ENCODE measurements around the gene LRRC61.
A peak's percentile ranks its signal among the peaks of the same experiment; 100 is the strongest.

Gene LRRC61

DNA sequence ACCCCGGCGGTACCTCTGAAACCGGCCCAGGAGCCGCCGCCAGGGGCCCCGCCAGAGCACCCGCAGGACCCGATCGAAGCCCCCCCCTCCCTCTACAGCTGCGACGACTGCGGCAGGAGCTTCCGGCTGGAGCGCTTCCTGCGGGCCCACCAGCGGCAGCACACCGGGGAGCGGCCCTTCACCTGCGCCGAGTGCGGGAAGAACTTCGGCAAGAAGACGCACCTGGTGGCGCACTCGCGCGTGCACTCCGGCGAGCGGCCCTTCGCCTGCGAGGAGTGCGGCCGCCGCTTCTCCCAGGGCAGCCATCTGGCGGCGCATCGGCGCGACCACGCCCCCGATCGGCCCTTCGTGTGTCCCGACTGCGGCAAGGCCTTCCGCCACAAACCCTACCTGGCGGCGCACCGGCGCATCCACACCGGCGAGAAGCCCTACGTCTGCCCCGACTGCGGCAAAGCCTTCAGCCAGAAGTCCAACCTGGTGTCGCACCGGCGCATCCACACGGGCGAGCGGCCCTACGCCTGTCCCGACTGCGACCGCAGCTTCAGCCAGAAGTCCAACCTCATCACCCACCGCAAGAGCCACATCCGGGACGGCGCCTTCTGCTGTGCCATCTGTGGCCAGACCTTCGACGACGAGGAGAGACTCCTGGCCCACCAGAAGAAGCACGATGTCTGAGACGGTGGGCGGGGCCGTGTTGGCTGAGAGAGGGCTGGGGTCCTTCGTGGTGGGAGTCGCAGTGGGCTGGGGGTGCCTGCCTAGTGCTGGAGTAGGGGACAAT, 49.3 kb downstream of the LRRC61 start:
- H3K4me3 ChIP-seq (ENCODE audit: low read length), result no peak overlapping the region
- WGBS (ENCODE audit: extremely low coverage, insufficient coverage, low lambda C conversion rate), result no CpG with 5 or more reads among the region's 79 CpGs
- no peak overlapping the region for H4K8ac ChIP-seq (ENCODE audit: low read depth, low read length)
- H3K79me1 ChIP-seq (ENCODE audit: low read length), result peaks cover 25% of the 10 kb centered on the region
- H3K4me2 ChIP-seq (ENCODE audit: low read length), result no peak overlapping the region
- H3K79me2 ChIP-seq (ENCODE audit: control insufficient read depth, insufficient read depth, low read length), result peaks cover 43% of the 10 kb centered on the region
- no peak for DNase-seq
- no peak overlapping the region for H3K23ac ChIP-seq (ENCODE audit: low read length)
- H2BK120ac ChIP-seq (ENCODE audit: low read depth, low read length), result no peak overlapping the region
- H3K18ac ChIP-seq (ENCODE audit: low read length), result no peak overlapping the region
- no peak overlapping the region for H2BK5ac ChIP-seq (ENCODE audit: low read length)
- no peak overlapping the region for H3K9ac ChIP-seq (ENCODE audit: low read length)
- peaks cover 3% of the 10 kb centered on the region for H3K36me3 ChIP-seq (ENCODE audit: control insufficient read depth, insufficient read depth, low read length)
- no peaks in the 10 kb centered on the region for H3K27me3 ChIP-seq (ENCODE audit: insufficient read depth, low read length, poor library complexity)
- no peak overlapping the region for H4K5ac ChIP-seq (ENCODE audit: low read length)
- peaks cover 19% of the 10 kb centered on the region for H3K4me1 ChIP-seq (ENCODE audit: control insufficient read depth, low read depth, low read length)
- H2BK15ac ChIP-seq (replicated peaks; ENCODE audit: low read depth), result no peak overlapping the region
- H2AK5ac ChIP-seq (ENCODE audit: low read length), result no peak overlapping the region
- no peak overlapping the region for H3K4ac ChIP-seq (ENCODE audit: low read depth, low read length)
- no peak overlapping the region for H3K27ac ChIP-seq (ENCODE audit: low read depth, low read length)
- peak overlapping the region; percentile 35 for H3K56ac ChIP-seq (ENCODE audit: low read length)

DNA sequence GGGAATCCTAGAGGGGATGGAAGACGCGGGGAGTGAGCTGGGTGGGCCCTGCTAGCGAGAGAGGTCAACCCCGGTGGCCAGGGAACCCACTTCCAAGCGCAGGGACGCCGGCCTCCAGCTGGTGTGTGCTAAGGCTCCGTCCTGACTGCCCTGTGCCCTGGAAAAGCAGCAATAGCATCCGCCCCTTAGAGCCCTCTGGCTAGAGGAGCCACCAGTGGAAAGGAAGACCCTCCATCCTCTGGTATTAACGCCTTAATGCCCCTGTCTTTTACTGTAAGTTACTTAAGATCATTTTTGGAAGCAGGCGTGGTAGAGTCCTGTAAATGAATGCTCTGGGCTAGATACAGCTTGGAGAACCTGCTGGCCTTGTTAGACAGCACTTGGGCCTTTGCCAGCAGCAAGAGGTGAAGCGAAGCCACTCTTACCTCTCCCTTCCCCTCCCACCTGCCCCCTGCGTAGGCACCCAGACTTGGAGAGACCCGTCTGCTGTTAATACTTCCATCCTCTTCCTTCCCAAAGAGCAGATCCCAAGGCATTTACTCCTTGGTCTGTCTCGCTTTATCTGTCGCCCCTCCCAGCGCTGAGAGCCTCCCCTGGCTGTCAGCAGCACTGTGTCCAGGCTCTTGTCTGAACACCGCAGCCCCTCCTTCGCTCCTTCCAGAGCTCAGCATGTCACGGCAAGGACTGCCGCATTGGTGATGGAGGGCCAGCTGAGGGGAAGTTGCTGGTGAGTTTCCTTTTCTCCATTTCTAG, 50.1 kb downstream of the LRRC61 start:
- no peak overlapping the region for H2AK5ac ChIP-seq (ENCODE audit: low read length)
- H3K9ac ChIP-seq (ENCODE audit: low read length), result peak overlapping the region; percentile 31
- H3K4me2 ChIP-seq (ENCODE audit: low read length), result no peak overlapping the region
- DNase-seq, result peak; percentile 55
- no peak overlapping the region for H3K27ac ChIP-seq (ENCODE audit: low read depth, low read length)
- no peak overlapping the region for H2BK15ac ChIP-seq (replicated peaks; ENCODE audit: low read depth)
- H2BK120ac ChIP-seq (ENCODE audit: low read depth, low read length), result no peak overlapping the region
- H3K4ac ChIP-seq (ENCODE audit: low read depth, low read length), result no peak overlapping the region
- peak overlapping the region; percentile 73 for H3K56ac ChIP-seq (ENCODE audit: low read length)
- no CpG with 5 or more reads among the region's 21 CpGs for WGBS (ENCODE audit: extremely low coverage, insufficient coverage, low lambda C conversion rate)
- H3K36me3 ChIP-seq (ENCODE audit: control insufficient read depth, insufficient read depth, low read length), result peaks cover 3% of the 10 kb centered on the region
- no peaks in the 10 kb centered on the region for H3K27me3 ChIP-seq (ENCODE audit: insufficient read depth, low read length, poor library complexity)
- peaks cover 22% of the 10 kb centered on the region for H3K4me1 ChIP-seq (ENCODE audit: control insufficient read depth, low read depth, low read length)
- no peak overlapping the region for H3K18ac ChIP-seq (ENCODE audit: low read length)
- no peak overlapping the region for H3K4me3 ChIP-seq (ENCODE audit: low read length)
- H4K5ac ChIP-seq (ENCODE audit: low read length), result no peak overlapping the region
- no peak overlapping the region for H4K8ac ChIP-seq (ENCODE audit: low read depth, low read length)
- H2BK5ac ChIP-seq (ENCODE audit: low read length), result no peak overlapping the region
- peak overlapping the region; percentile 91 for H3K23ac ChIP-seq (ENCODE audit: low read length)
- peaks cover 43% of the 10 kb centered on the region for H3K79me2 ChIP-seq (ENCODE audit: control insufficient read depth, insufficient read depth, low read length)
- H3K79me1 ChIP-seq (ENCODE audit: low read length), result peaks cover 25% of the 10 kb centered on the region

DNA sequence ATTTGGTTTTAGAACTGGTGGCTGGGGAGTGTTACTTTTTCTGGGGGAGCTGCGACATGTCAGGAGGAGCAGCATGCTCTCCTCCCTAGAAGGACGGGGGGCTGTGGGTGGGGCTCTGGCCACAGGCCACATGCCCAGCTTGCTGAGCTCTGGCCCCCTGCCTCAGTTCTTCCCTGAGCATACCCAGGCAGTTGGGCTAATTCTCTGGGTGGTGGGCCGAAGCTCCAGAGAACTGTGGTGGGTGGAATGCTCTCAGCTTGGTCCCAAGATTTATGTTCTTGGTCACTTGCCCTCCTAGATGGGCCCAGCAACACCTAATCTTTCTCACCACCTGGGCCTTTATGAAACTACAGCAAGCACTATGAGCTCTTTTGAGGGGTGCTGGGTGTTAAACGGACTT, 50.9 kb downstream of the LRRC61 start:
- Histone ChIP-seq H3K18ac (ENCODE audit: low read length) (no peak overlapping the region), H3K4me1 (ENCODE audit: control insufficient read depth, low read depth, low read length) (peaks cover 22% of the 10 kb centered on the region), H3K36me3 (ENCODE audit: control insufficient read depth, insufficient read depth, low read length) (peaks cover 3% of the 10 kb centered on the region), H3K4ac (ENCODE audit: low read depth, low read length) (peak overlapping the region; percentile 39), H2BK120ac (ENCODE audit: low read depth, low read length) (no peak overlapping the region), H3K23ac (ENCODE audit: low read length) (no peak overlapping the region), H2BK15ac (replicated peaks; ENCODE audit: low read depth) (no peak overlapping the region), H3K79me1 (ENCODE audit: low read length) (peaks cover 25% of the 10 kb centered on the region), H3K4me3 (ENCODE audit: low read length) (no peak overlapping the region), H3K27me3 (ENCODE audit: insufficient read depth, low read length, poor library complexity) (no peaks in the 10 kb centered on the region), H3K9ac (ENCODE audit: low read length) (peak overlapping the region; percentile 2), H3K56ac (ENCODE audit: low read length) (peak overlapping the region; percentile 17), H3K27ac (ENCODE audit: low read depth, low read length) (peak overlapping the region; percentile 83), H4K5ac (ENCODE audit: low read length) (no peak overlapping the region), H4K8ac (ENCODE audit: low read depth, low read length) (no peak overlapping the region), H3K4me2 (ENCODE audit: low read length) (no peak overlapping the region), H2AK5ac (ENCODE audit: low read length) (no peak overlapping the region), H3K79me2 (ENCODE audit: control insufficient read depth, insufficient read depth, low read length) (peaks cover 41% of the 10 kb centered on the region), H2BK5ac (ENCODE audit: low read length) (peak overlapping the region; percentile 45)
- no CpG with 5 or more reads among the region's 4 CpGs for WGBS (ENCODE audit: extremely low coverage, insufficient coverage, low lambda C conversion rate)
- no peak for DNase-seq

DNA sequence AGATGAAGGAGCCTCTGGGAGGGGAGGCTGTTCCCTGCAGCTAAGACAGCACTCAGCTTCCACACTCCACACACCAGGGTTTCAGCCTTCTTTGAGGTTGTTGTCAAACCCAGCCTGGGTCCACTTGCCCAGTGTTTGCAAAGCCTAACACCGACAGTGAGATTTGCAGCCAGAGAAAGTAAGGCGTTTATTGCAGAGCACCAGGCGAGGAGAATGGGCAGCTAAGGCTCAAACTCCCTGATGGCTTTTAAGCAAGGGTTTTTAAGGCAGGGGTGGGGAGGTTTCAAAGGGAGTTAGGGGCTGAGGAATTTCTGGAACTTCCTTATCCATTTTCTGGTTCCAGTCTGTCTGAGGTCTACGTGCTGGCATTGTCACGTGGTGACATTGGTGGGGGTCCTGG, 51.3 kb downstream of the LRRC61 start:
- peak; percentile 95 for DNase-seq
- Histone ChIP-seq H3K4me2 (ENCODE audit: low read length) (no peak overlapping the region), H3K79me1 (ENCODE audit: low read length) (peaks cover 25% of the 10 kb centered on the region), H2BK120ac (ENCODE audit: low read depth, low read length) (no peak overlapping the region), H3K79me2 (ENCODE audit: control insufficient read depth, insufficient read depth, low read length) (peaks cover 37% of the 10 kb centered on the region), H3K23ac (ENCODE audit: low read length) (no peak overlapping the region), H3K27ac (ENCODE audit: low read depth, low read length) (peak overlapping the region; percentile 83), H3K56ac (ENCODE audit: low read length) (peak overlapping the region; percentile 17), H3K4me1 (ENCODE audit: control insufficient read depth, low read depth, low read length) (peaks cover 22% of the 10 kb centered on the region), H2BK15ac (replicated peaks; ENCODE audit: low read depth) (no peak overlapping the region), H3K18ac (ENCODE audit: low read length) (no peak overlapping the region), H3K27me3 (ENCODE audit: insufficient read depth, low read length, poor library complexity) (no peaks in the 10 kb centered on the region), H2BK5ac (ENCODE audit: low read length) (peak overlapping the region; percentile 45), H4K8ac (ENCODE audit: low read depth, low read length) (no peak overlapping the region), H3K4me3 (ENCODE audit: low read length) (no peak overlapping the region), H3K9ac (ENCODE audit: low read length) (peak overlapping the region; percentile 2), H4K5ac (ENCODE audit: low read length) (no peak overlapping the region), H3K36me3 (ENCODE audit: control insufficient read depth, insufficient read depth, low read length) (peaks cover 3% of the 10 kb centered on the region), H3K4ac (ENCODE audit: low read depth, low read length) (peak overlapping the region; percentile 39), H2AK5ac (ENCODE audit: low read length) (no peak overlapping the region)
- no CpG with 5 or more reads among the region's 5 CpGs for WGBS (ENCODE audit: extremely low coverage, insufficient coverage, low lambda C conversion rate)

DNA sequence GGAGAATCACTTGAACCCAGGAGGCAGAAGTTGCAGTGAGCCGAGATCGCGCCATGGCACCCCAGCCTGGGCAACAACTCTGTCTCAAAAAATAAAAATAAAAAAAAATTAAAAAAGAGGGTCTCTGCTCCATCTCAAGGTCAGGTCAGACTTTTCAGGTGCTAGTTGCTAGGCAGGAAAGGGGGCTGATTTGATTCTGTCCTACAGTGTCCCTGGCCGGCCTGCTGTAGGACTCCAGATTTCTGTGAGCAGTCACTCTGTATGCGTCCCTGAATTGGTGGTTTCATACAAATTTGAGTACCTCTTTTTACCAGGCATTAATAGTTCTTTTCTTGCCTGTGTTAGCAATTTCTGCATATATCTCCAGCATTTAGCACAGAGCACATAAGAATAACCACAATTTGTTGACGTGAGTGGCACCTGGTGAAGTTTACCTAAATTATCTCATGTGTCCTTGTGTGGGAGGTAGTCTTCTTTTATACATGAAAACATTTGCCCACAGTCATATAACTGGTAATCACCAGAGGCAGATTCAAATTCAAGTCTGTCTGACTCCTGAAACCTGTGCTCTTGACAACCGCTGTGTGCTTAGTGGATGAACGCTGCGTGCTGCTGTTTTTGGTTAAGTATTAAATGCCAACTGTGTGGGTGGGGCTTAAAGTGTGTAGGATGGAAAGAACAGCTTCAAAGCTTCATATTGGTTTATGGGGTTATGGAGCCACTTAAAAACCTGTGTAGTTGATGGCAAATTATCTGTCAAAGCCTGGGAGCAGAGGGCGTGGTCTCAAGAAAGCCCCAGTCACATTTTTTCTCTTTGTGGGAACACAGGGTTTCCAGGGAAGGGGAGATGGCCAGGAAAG, 52.7 kb downstream of the LRRC61 start:
- no peaks in the 10 kb centered on the region for H3K36me3 ChIP-seq (ENCODE audit: control insufficient read depth, insufficient read depth, low read length)
- H4K5ac ChIP-seq (ENCODE audit: low read length), result no peak overlapping the region
- peak overlapping the region; percentile 74 for H3K56ac ChIP-seq (ENCODE audit: low read length)
- H2BK15ac ChIP-seq (replicated peaks; ENCODE audit: low read depth), result no peak overlapping the region
- H2BK120ac ChIP-seq (ENCODE audit: low read depth, low read length), result no peak overlapping the region
- H3K4me2 ChIP-seq (ENCODE audit: low read length), result no peak overlapping the region
- H4K8ac ChIP-seq (ENCODE audit: low read depth, low read length), result no peak overlapping the region
- no peak overlapping the region for H2AK5ac ChIP-seq (ENCODE audit: low read length)
- H3K79me1 ChIP-seq (ENCODE audit: low read length), result peaks cover 20% of the 10 kb centered on the region
- H3K9ac ChIP-seq (ENCODE audit: low read length), result no peak overlapping the region
- no peak overlapping the region for H3K4me3 ChIP-seq (ENCODE audit: low read length)
- no peak overlapping the region for H3K23ac ChIP-seq (ENCODE audit: low read length)
- peaks cover 31% of the 10 kb centered on the region for H3K79me2 ChIP-seq (ENCODE audit: control insufficient read depth, insufficient read depth, low read length)
- no peaks in the 10 kb centered on the region for H3K27me3 ChIP-seq (ENCODE audit: insufficient read depth, low read length, poor library complexity)
- no CpG with 5 or more reads among the region's 10 CpGs for WGBS (ENCODE audit: extremely low coverage, insufficient coverage, low lambda C conversion rate)
- peaks cover 25% of the 10 kb centered on the region for H3K4me1 ChIP-seq (ENCODE audit: control insufficient read depth, low read depth, low read length)
- no peak overlapping the region for H3K4ac ChIP-seq (ENCODE audit: low read depth, low read length)
- H3K18ac ChIP-seq (ENCODE audit: low read length), result no peak overlapping the region
- DNase-seq, result no peak
- no peak overlapping the region for H2BK5ac ChIP-seq (ENCODE audit: low read length)
- no peak overlapping the region for H3K27ac ChIP-seq (ENCODE audit: low read depth, low read length)
